NCI-H128 (cell line): ENCODE results near the gene PAAF1.

Source experiments
- DNase-seq: peaks from one replicate; lab custom pipeline; 2025; ENCODE audit not compliant: unreplicated experiment; lab: John Stamatoyannopoulos, UW

The PAAF1 gene, protein sequence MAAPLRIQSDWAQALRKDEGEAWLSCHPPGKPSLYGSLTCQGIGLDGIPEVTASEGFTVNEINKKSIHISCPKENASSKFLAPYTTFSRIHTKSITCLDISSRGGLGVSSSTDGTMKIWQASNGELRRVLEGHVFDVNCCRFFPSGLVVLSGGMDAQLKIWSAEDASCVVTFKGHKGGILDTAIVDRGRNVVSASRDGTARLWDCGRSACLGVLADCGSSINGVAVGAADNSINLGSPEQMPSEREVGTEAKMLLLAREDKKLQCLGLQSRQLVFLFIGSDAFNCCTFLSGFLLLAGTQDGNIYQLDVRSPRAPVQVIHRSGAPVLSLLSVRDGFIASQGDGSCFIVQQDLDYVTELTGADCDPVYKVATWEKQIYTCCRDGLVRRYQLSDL

GRCh38 chr11:73876424-73877310 is at the start of gene PAAF1, which contains the start of gene COA4:
Gene PAAF1, plus strand, starts transcription at chr11:73876999. Its CDS starts 23 bp downstream, at chr11:73877022.
Gene COA4, minus strand, starts transcription at chr11:73876846. Its CDS starts 3,468 bp downstream, at chr11:73873378.
- peak; percentile 98 for DNase-seq

GRCh38 chr11:73830261-73830660 is 46.5 kb upstream of the PAAF1 start:
- no peak for DNase-seq

GRCh38 chr11:73833067-73833466 is 43.7 kb upstream of the PAAF1 start:
- no peak for DNase-seq

- no peak for DNase-seq
Observed at GRCh38 chr11:73838443-73839122, 38.2 kb upstream of the PAAF1 start.

GRCh38 chr11:73839123-73839457 is 37.7 kb upstream of the PAAF1 start:
- DNase-seq = no peak

DNA sequence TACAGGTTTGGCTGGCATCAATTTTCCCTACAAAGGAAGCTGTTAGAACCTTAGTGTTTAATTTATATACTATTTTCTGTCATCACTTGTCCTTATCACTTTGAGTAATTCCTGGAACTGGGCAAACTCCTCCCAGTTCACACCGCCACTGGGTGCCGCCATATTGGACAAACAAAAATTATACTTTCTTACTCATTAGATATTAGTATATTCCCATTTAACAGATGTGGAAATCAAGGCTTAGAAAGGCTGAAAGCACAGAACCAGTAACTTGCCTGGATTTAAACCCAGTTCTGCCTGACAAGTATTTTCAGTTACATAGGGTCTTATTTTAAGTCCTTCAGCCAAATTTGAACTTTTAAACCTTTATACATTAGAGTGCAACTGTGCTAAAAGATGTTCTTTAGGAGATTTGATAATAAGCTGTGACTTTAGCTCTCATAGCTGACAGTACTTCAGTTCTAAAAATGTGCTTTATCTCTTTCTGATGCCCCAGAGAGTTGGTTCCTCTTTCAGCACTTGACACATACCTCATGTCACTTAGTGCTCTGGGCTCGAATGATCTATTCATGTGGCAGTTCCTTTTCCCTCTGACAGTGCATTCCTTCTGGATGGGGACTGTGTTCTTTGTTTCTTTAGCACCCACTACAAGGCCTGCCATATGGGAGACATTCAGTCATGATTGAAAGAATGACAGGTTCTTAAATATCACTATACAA is 25.6 kb upstream of the PAAF1 start:
- no peak for DNase-seq

- DNase-seq = no peak
Observed at GRCh38 chr11:73852049-73852448, 24.8 kb upstream of the PAAF1 start.

DNA sequence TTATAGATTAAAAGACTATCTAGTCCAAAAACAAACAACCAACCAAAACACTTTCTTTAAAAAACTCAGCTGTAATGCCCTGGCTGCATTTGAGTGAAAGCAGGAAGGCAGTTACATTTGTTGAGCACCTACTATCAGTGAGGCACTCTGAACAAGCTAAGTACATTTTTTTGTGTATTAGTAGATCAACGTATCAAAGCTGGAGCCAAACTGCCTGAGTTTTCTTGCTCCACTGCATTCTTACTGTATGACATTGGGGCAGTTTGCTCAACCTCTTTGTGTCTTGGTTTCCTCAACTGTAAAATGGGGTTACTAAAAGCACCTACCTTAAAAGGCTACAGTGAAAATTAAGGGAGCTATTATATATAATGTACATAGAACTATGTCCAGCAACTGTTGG is 22.1 kb upstream of the PAAF1 start:
- DNase-seq = no peak

DNA sequence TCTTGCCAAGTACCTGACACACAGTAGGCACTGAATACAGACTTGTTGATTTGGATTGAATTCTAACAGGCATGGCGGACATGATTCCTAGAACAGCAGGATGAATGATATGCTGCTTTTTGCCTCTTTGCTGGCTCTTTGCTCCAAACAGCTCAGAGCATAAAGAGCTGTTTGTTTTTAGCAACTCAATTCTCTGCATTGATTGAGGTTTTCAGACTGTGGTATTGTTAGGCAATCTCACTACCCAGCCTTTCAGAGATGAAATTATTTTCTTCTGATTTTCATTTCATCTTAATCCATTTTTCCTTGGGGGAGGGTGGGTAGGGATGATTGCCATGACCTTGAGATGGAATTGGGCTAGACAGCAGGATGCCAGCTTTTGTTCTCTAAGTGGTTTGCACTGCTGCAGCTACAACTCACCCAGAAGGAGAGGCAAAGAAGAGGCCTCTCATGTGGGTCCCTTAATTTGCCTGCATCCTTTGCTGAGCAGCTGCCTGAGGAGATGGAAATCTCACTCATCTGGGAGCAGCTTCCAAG is 20.7 kb upstream of the PAAF1 start:
- peak; percentile 26 for DNase-seq

DNA sequence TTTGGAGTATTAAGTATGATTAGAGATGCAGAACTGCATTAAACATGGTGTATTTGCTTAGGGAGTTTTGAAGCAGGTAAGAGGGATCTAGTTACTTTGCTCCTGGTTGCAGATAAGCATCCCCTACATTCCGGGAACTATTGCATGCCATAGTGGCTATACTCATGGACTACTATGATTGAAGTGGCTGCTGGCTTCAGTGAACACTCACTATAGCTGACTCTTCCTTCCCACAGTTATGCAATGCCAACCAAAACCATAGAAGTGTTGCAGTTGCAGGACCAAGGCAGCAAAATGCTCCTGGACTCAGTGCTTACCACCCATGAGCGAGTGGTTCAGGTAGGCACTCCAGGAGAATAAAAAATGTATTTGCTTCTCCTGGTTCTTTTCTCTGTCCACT is 17.1 kb upstream of the PAAF1 start:
- no peak for DNase-seq

DNA sequence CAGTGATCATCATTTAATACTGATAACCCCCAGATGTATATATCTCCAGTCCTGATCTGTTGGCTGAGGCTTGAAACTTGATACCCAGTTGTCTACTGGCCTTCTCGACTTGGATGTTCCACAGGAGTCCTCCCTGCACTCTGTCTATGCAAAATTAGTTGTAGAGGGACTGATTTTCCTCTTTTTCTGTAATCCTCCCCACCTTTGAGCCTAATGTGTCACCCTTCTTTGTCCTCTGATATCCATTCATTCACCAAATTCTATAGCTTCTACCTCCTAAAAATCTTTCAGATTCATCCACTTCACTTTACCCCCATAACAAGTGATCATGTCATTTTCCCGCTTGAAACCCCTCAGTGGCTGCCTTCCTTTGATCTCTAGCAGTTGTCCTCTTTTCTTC is 16.6 kb upstream of the PAAF1 start:
- DNase-seq = no peak

DNA sequence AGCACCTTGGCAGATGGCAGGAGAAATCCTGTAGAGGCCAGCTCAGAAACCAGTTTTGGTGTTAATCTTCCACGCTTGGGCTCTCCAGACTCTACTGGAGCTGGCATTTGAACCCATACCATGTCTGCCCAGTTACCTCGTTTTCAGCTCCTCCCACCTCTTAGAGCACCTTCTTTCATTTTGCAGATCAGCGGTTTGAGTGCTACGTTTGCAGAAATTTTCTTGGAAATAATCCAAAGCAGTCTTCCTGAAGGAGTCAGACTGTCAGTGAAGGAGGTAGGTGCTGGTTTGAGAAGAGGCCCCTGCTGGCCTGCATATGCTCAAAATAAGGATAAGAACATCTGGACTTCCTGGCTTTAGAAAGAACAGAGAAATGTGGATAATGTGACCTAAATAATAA is 13.8 kb upstream of the PAAF1 start:
- no peak for DNase-seq

- no peak for DNase-seq
Observed at GRCh38 chr11:73866095-73866579, 10.7 kb upstream of the PAAF1 start.

GRCh38 chr11:73866586-73866996 is 10.2 kb upstream of the PAAF1 start:
- no peak for DNase-seq

- DNase-seq = no peak
Observed at GRCh38 chr11:73869332-73869949, 7.4 kb upstream of the PAAF1 start.

DNA sequence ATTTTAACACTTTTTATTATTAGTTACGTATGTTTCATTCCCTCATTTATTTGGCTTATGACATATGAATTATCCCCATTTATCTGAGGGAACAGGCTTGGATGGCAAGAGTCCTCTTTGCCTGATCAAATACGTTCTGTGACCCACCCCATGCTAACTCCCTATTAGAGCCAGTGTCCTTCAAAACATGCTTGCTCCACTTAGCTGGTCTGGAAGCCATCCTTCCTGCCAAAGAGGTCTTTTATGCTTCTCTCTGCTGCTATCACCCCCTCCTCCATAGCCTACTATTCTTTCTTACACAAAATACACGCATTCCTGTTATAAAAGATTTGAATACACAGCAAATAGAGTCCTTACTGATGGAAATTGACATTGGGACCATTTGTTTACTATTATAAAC is 6.5 kb upstream of the PAAF1 start:
- DNase-seq = no peak

DNA sequence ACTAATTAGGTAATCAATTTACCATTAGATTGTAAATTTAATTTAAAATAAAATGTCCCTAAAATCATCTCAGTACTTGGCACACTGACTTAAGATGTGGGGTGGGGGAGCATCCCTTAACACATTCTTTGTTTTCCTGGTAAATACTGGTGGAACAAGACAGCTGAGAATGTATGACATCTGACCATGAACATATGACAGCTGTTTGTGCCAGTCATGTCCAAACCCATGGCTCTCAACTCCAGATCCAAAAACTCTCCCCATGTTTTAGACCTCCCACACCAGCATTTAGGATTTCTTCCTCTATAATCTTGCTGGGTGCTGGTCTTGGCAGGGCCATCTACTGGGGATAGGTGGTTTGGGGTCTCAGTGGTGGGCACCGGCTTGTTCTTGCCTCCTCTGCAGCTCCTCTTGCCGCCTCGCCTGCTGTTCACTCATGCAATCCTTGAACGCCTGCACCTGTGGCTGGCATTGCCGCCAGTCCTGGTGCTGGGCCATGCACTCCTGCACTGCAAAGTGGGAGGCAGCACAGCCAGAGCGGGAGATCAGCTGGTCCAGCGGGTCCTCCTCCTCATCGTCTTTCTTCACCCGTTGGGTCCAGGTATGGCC is 3.9 kb upstream of the PAAF1 start:
- DNase-seq = no peak

GRCh38 chr11:73875380-73875779 is 1.4 kb upstream of the PAAF1 start:
- DNase-seq = no peak

DNA sequence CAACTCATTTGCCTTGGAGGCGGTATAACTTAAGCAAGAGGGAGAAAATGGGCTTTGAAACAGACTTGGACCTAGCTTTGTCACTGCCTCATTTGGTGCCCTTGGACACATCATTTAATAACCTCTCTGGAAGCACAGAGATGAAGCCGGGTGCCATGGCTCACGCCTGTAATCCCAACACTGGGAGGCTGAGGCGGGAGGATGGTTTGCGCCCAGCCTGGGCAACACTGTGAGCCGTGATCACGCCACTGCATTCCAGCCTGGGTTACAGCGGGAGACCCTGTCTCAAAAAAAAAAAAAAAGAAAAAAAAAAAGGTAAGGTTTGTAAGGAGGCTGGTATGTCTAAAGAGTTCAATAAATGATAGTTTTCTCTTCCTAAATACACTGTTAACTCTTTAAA is 959 bp upstream of the PAAF1 start:
- no peak for DNase-seq

DNA sequence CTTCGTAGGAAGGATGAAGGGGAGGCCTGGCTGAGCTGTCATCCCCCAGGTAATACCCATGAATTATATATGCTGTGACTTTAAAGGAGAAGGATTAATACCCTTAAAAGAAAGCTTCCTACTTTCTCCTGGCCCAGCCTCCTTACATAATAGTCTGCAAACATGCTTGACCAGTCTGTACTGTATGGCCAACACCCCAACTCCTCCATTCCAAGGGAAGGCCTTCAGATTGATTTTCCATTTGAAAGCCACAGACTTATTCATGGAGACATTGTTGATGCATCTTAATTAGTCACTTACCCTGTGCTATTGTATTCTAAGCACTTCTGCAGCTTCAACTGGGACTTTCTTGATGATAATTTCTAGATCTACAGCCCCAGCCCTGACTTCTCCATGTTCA is 2.0 kb downstream of the PAAF1 start:
- no peak for DNase-seq
